Endothelial cell of umbilical vein (primary cell): Measurements from ENCODE around the gene CMSS1.

ENCODE experiments used
- EZH2 ChIP-seq: IDR thresholded peaks from 2 replicates; pipeline ENCODE4 v1.6.1; 2012; ENCODE audit warnings: borderline replicate concordance, low read depth, mild to moderate bottlenecking, moderate library complexity, low read length, inconsistent platforms; ENCODE audit not compliant: severe bottlenecking
- POLR2A ChIP-seq: IDR thresholded peaks from 2 replicates; pipeline ENCODE4 v1.6.1; 2012; ENCODE audit warnings: low read depth, mild to moderate bottlenecking, control low read depth, low read length

DNA sequence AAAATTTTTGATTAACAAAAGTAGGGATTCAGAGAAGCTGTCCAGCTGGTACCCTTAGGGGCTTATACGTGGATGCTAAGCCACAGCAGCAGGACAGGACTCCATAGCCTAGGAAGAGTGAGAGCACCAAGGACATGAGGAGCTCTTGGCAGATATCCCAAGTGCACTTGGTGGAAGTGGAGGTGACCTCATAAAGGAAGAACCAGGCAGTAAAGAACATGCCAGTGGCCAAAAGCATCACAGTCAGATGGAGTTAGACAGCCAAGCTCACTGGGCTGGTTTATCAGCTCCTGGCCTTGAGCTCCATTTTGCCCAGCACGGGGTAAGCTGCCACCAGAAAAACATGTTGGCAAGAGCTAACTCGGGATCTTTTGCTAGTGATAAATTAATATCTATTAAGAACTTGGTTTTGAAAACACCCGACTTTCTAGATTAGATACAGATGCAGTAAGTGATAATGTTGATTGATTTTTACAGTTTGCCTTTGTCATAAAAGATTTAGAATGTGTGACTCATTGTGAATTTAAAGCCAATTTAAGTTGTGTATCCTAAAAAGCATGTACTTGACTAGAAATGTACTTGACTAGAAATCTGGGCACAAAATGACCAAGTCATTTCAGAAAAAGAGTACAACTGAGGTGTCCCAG, 108.0 kb downstream of the CMSS1 start:
- TF ChIP-seq EZH2 = no peak
- no peak for TF ChIP-seq POLR2A
